Activated CD4-positive, alpha-beta T cell treated with anti-CD3 and anti-CD28 coated beads, Interleukin-2, Interleukin-4, amounts not matched to agents 100 ng/mL and 50 ng/mL, durations not matched to agents 16 hours and 8 hours (primary cell): ENCODE data around the gene SCIMP.
"Not testable (repeated sequence)": the region's sequence is repeated elsewhere in the genome, so short reads cannot be mapped to it uniquely, and the experiment has no call there.

ENCODE experiments used
- DNase-seq: peaks from one replicate; pipeline ENCODE4 v3.0.0-alpha.2; 2020; ENCODE audit warnings: low spot score

Gene SCIMP

GRCh38 chr17:5237541-5238016 is 2.9 kb upstream of the SCIMP start:
- DNase-seq = peak; percentile 57

GRCh38 chr17:5236938-5237540 is 2.4 kb upstream of the SCIMP start:
- DNase-seq = no peak

- DNase-seq = not testable (repeated sequence)
Measured at GRCh38 chr17:5233492-5233891, 1.2 kb downstream of the SCIMP start.

- DNase-seq = no peak
Measured at GRCh38 chr17:5226940-5227878, 7.5 kb downstream of the SCIMP start.

GRCh38 chr17:5225668-5226457 is 8.8 kb downstream of the SCIMP start:
- DNase-seq = no peak

- DNase-seq = not testable (repeated sequence)
Measured at GRCh38 chr17:5221912-5222311, 12.7 kb downstream of the SCIMP start.

GRCh38 chr17:5220074-5220473 is 14.6 kb downstream of the SCIMP start:
- no peak for DNase-seq

- DNase-seq = no peak
Measured at GRCh38 chr17:5219536-5219935, 15.1 kb downstream of the SCIMP start.

GRCh38 chr17:5217562-5217961 is 17.1 kb downstream of the SCIMP start:
- not testable (repeated sequence) for DNase-seq

GRCh38 chr17:5211458-5211857 is 23.2 kb downstream of the SCIMP start:
- DNase-seq = no peak

GRCh38 chr17:5210614-5211252 is 23.9 kb downstream of the SCIMP start:
- no peak for DNase-seq

- no peak for DNase-seq
Measured at GRCh38 chr17:5210091-5210490, 24.6 kb downstream of the SCIMP start.

- DNase-seq = no peak
Measured at GRCh38 chr17:5209396-5209795, 25.3 kb downstream of the SCIMP start.

- DNase-seq = peak; percentile 30
Measured at GRCh38 chr17:5203908-5204294, 30.8 kb downstream of the SCIMP start.

- DNase-seq = no peak
Measured at GRCh38 chr17:5203178-5203907, 31.3 kb downstream of the SCIMP start.

- no peak for DNase-seq
Measured at GRCh38 chr17:5201011-5201410, 33.6 kb downstream of the SCIMP start.

- no peak for DNase-seq
Measured at GRCh38 chr17:5200360-5200759, 34.3 kb downstream of the SCIMP start.

- no peak for DNase-seq
Measured at GRCh38 chr17:5198472-5198871, 36.2 kb downstream of the SCIMP start.

- no peak for DNase-seq
Measured at GRCh38 chr17:5194346-5194745, 40.3 kb downstream of the SCIMP start.

- DNase-seq = peak; percentile 97
Measured at GRCh38 chr17:5191541-5192417, 42.9 kb downstream of the SCIMP start, which contains the start of gene ZNF594. TSS of gene ZNF594 (minus strand) at chr17:5191868. CDS start at chr17:5184256, 7,612 bp downstream.
